Left lung (tissue), 10 donors: Measurements from ENCODE around the gene KLK15. TPM values are rescaled to one million over a fixed set of nuclear protein-coding genes. Genes with fewer than 3 reads are reported as not detected.

Source experiments
- ATAC-seq: fragments of 200-7000 bp; cut with Tn5 transposase; one replicate; pipeline ENCODE4 v1.9.1; 2020; ENCODE audit warnings: moderate library complexity
- DNase-seq, 4 donors: peaks; one replicate each; pipeline ENCODE4 v3.0.0-alpha.2; 2013 to 2020
- H3K27ac ChIP-seq, 2 donors: fragments of 200-600 bp; sonication (generic) in 1 of 2; one replicate each; pipeline versions ENCODE4 v1.5.0 to v1.8.0; 2020 to 2021
- H3K27me3 ChIP-seq, 2 donors: fragments of 200-600 bp; sonication (generic) in 1 of 2; one replicate each; pipeline versions ENCODE4 v1.5.0 to v1.8.0; 2020 to 2021
- H3K36me3 ChIP-seq, 2 donors: fragments of 200-600 bp; sonication (generic) in 1 of 2; one replicate each; pipeline versions ENCODE4 v1.5.0 to v1.8.0; 2020 to 2021
- H3K4me1 ChIP-seq, 2 donors: fragments of 200-600 bp; one replicate each; pipeline ENCODE4 v1.8.0; 2021
- H3K4me3 ChIP-seq, 2 donors: fragments of 200-600 bp; sonication (generic) in 1 of 2; one replicate each; pipeline versions ENCODE4 v1.5.0 to v1.8.0; 2020 to 2021; ENCODE audit warnings: mild to moderate bottlenecking in 1 of 2
- H3K9me3 ChIP-seq, 2 donors: fragments of 200-600 bp; sonication (generic) in 1 of 2; one replicate each; pipeline versions ENCODE4 v1.5.0 to v1.8.0; 2020 to 2021
- intact Hi-C, 2 donors: fragments of 100-400 bp; cut with DNase I; formaldehyde crosslinking; loops; one replicate each; pipeline versions ENCODE4 v1.11.2 to v1.14.2; 2022
- polyA plus RNA-seq, 6 donors: library from polyadenylated mRNA; unstranded; fragments of 120-200 nt; gene quantifications; one replicate each; pipeline ENCODE4 v1.2.1, GENCODE V29; 2013; ENCODE audit not compliant: insufficient read length in 6 of 6
- total RNA-seq, 2 donors: library from RNA; stranded (reverse); fragmentation: NEBNext Ultra II Directional; extraction: Animal tissue kit (Norgen Biotek cat#: 25700); gene quantifications; one replicate each; pipeline ENCODE4 v1.2.1, GENCODE V29; 2021
- TF ChIP-seq, protein P1 (sequence below), 2 donors: fragments of 200-600 bp; sonication (generic) in 1 of 2; IDR thresholded peaks; one replicate each; pipeline versions ENCODE4 v1.5.0 to v1.8.0; 2021; ENCODE audit warnings: antibody characterized with exemption in 2 of 2
- donor health status: DM: no; HTN: yes; CAD: no.
- donor health status: DM: no; HTN: no; CAD: no.

Gene KLK15
- total and polyA plus RNA-seq, 8 donors: not detected

DNA sequence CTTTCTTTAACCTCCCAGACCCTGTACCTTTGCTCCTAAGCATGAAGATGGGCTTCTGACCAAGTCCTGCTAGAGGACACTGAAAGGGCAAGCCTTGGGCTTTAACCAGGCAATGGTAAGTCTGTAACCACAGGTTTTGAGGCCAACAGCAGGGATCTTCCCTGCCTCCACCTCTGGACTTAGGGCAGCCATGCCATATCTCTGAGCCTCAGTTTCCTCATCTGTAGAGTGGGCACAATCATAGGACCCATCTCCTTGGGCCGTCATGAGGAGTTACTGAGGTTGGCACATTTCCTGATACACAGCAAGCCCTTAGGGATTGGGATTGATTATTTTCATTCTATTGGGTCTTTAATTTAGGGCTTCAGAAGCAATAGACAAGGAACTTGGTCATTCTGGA lies 24.5 kb downstream of the KLK15 start:
- ATAC-seq: no peak
- TF ChIP-seq, protein P1, sequence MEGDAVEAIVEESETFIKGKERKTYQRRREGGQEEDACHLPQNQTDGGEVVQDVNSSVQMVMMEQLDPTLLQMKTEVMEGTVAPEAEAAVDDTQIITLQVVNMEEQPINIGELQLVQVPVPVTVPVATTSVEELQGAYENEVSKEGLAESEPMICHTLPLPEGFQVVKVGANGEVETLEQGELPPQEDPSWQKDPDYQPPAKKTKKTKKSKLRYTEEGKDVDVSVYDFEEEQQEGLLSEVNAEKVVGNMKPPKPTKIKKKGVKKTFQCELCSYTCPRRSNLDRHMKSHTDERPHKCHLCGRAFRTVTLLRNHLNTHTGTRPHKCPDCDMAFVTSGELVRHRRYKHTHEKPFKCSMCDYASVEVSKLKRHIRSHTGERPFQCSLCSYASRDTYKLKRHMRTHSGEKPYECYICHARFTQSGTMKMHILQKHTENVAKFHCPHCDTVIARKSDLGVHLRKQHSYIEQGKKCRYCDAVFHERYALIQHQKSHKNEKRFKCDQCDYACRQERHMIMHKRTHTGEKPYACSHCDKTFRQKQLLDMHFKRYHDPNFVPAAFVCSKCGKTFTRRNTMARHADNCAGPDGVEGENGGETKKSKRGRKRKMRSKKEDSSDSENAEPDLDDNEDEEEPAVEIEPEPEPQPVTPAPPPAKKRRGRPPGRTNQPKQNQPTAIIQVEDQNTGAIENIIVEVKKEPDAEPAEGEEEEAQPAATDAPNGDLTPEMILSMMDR (IDR thresholded peaks at IDR 0.05): no peak
- Histone ChIP-seq H3K27me3 (peaks cover 0 to 17% of the 10 kb centered on the region in 2 donors), H3K4me1 (peaks cover 1 to 5% of the 10 kb centered on the region in 2 donors), H3K4me3 (no peak overlapping the region), H3K9me3 (no peaks in the 10 kb centered on the region), H3K36me3 (no peaks in the 10 kb centered on the region), H3K27ac (no peak overlapping the region)
- intact Hi-C loops: no loop called here
- no peak for DNase-seq

DNA sequence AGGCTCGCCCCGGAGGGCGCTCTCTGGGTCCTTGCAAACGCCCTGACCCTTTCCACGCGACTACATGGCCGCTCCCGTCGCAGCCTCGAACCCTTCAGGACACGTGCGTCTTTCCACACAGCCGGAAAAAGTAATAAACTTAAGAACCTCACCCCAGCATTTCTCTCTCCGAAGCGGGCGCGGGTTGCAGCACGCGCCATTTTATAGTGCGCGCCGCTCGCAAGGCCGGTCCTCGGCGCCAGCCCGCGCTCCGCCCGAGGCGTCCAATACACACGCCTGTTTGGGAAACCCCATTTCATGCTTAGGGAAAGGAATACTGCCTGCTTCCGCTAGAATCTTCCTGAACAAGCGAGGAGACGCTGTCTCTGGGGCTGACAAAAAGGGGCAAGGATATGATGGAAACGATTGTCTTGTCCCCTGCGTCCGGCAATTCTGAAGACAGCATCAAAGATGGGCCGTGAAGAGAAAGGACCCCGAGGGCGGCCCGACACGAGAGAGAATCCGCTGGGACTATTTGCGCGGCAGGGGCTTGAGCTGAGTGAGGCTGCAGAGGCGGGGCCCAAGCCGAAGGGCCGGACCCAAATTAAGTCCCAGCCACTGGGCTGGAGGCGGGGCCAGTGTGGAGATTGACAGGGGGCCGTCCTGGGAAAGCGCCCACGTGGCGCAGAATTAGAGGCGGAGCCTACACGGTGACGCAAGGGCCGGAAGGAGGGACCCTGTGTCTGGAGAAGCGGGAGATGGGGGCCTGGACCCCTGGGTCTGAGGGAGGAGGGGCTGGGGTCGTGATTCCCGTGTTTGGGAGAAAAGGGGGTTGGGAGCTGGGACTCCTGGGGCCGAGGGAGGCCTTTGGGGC lies 28.7 kb downstream of the KLK15 start:
- peak; percentile 97 to 99 (median 99) for DNase-seq
- peak overlapping the region; percentile 92 to 97 for H3K4me3 ChIP-seq
- H3K36me3 ChIP-seq: peaks cover 0 to 27% of the 10 kb centered on the region in 2 donors
- peak; percentile 99 for ATAC-seq
- TF ChIP-seq, protein P1 (IDR thresholded peaks at IDR 0.05): no peak
- peak overlapping the region; percentile 97 to 98 for H3K27ac ChIP-seq
- H3K4me1 ChIP-seq: peaks cover 17 to 20% of the 10 kb centered on the region in 2 donors
- intact Hi-C loops: no loop called here
- no peaks in the 10 kb centered on the region for H3K27me3 ChIP-seq
- H3K9me3 ChIP-seq: no peaks in the 10 kb centered on the region

DNA sequence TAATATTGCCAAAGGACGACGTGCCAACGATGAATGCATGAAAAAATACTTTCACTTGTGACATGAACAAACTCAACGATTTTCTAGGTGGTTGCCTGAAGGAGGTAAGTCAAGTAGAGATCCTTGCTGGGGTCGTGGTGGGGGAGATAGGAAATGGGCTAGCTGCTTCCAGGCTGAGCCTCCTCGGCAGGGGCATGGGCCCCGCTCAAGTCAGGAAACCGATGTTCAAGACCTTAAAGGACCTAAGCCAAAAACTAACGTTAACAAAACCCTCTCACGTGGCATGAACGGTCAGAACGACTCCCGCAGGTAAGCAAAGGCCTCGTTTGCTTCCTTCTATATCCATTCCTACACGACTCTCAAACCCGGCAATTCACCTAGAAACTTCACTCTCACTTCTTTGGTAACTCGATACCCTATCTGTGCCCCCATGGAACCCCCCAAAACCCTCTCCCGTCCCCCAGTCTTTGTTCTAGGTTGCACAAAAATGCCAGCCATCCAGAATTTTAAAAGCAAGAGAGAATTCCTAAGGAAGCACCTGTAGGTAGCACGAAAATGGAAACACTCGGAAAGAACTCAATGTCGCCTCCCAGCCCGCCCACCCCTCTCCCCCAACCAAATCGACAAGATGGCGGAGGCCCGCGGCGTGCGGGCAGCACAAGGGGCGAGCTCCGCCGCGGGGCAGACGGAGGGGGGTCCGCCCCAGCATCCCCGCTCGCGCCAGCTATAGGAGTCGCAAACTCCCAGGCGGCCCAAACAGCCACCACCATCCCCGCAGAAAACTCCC lies 29.5 kb downstream of the KLK15 start:
- ATAC-seq (peak; percentile 8), DNase-seq (peak in 1 of 4 donors; percentile 26)
- intact Hi-C loops: no loop called here
- TF ChIP-seq, protein P1 (IDR thresholded peaks at IDR 0.05): no peak
- H3K4me3 ChIP-seq: peak overlapping the region; percentile 92 to 97
- no peaks in the 10 kb centered on the region for H3K9me3 ChIP-seq
- peaks cover 17 to 20% of the 10 kb centered on the region in 2 donors for H3K4me1 ChIP-seq
- H3K27me3 ChIP-seq: no peaks in the 10 kb centered on the region
- peak overlapping the region; percentile 97 to 98 for H3K27ac ChIP-seq
- H3K36me3 ChIP-seq: peaks cover 0 to 35% of the 10 kb centered on the region in 2 donors

DNA sequence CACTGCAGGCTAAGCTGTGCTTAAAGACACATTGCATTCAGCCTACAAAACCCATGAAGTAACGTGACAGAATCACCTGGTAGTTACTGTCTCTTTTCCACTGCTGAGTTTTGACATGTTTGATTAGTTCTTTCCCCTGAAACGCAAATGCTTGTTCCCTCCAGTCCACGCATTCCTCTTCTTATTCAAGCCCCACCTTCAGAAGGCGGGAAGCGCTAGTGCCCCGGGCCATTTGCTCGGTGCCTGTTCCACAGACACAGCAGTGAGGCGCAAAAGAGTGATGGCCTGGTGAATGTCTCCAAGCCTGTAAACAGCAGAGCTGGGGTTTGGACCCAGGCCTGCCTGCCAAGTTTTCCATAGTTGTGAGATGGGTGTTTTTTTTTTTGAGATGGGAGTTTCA lies 32.3 kb downstream of the KLK15 start:
- Histone ChIP-seq H3K4me1 (peaks cover 17 to 20% of the 10 kb centered on the region in 2 donors), H3K27ac (no peak overlapping the region), H3K9me3 (no peaks in the 10 kb centered on the region), H3K4me3 (no peak overlapping the region), H3K36me3 (peaks cover 0 to 62% of the 10 kb centered on the region in 2 donors), H3K27me3 (no peaks in the 10 kb centered on the region)
- DNase-seq (no peak), ATAC-seq (no peak)
- TF ChIP-seq, protein P1 (IDR thresholded peaks at IDR 0.05): no peak
- intact Hi-C loops: no loop called here

DNA sequence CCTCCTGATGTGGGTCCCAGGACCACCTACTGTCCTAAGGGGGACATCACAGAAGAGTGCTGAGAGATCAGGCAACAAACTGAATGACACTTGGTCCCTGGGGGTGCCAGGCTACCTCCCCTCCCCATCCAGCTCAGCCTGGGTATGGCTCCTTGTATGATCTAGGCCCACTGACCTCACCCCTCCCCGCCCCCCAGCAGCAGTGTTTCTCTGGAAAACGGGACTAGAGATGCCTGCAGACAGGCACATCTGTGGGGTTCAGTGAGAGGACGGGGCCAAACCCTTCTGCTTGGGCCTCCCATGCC lies 33.9 kb downstream of the KLK15 start:
- peaks cover 0 to 63% of the 10 kb centered on the region in 2 donors for H3K36me3 ChIP-seq

More for the DNA sequence above, 33.9 kb downstream of the KLK15 start:
- TF ChIP-seq, protein P1 (IDR thresholded peaks at IDR 0.05): no peak
- H3K4me3 ChIP-seq: no peak overlapping the region
- ATAC-seq (no peak), DNase-seq (no peak)
- H3K27me3 ChIP-seq: no peaks in the 10 kb centered on the region
- H3K9me3 ChIP-seq: no peaks in the 10 kb centered on the region
- no peak overlapping the region for H3K27ac ChIP-seq
- intact Hi-C loops: no loop called here
- peaks cover 12 to 20% of the 10 kb centered on the region in 2 donors for H3K4me1 ChIP-seq
